Erythroblast (primary cell): ENCODE data around the gene MGRN1.

Experiments
- GATA1 ChIP-seq: IDR thresholded peaks from 2 replicates; pipeline ENCODE4 v1.6.1; 2011; ENCODE audit warnings: low read depth, mild to moderate bottlenecking, control low read depth, low read length, moderate library complexity
- POLR2A ChIP-seq: IDR thresholded peaks from 2 replicates; pipeline ENCODE4 v1.6.1; 2011; ENCODE audit warnings: mild to moderate bottlenecking, low read length

GRCh38 chr16:4580250-4580649 lies 44.4 kb upstream of the MGRN1 start:
- TF ChIP-seq POLR2A, result no peak
- no peak for TF ChIP-seq GATA1
